KMS-11 (cell line): ENCODE data around the gene ADAM15.

ENCODE experiments used
- H2AFZ ChIP-seq: fragments of 200-600 bp; sonication (generic); 2 replicates; pipeline ENCODE4 v1.6.1; 2016; ENCODE audit warnings: antibody characterized with exemption, mixed run types, low read depth
- H3K27ac ChIP-seq: fragments of 200-600 bp; sonication (generic); 2 replicates; pipeline ENCODE4 v1.6.1; 2016; ENCODE audit warnings: mild to moderate bottlenecking, mixed run types
- H3K27me3 ChIP-seq: fragments of 200-600 bp; sonication (generic); 2 replicates; pipeline ENCODE4 v1.6.1; 2017; ENCODE audit warnings: mild to moderate bottlenecking, low read depth, mixed run types, moderate library complexity; ENCODE audit not compliant: insufficient read depth
- H3K36me3 ChIP-seq: fragments of 200-600 bp; sonication (generic); 2 replicates; pipeline ENCODE4 v1.6.1; 2017; ENCODE audit warnings: mild to moderate bottlenecking, mixed run types; ENCODE audit not compliant: insufficient read depth
- H3K4me1 ChIP-seq: fragments of 200-600 bp; sonication (generic); 2 replicates; pipeline ENCODE4 v1.6.1; 2016; ENCODE audit warnings: mild to moderate bottlenecking, low read depth, mixed run types; ENCODE audit not compliant: poor library complexity, severe bottlenecking
- H3K4me2 ChIP-seq: fragments of 200-600 bp; sonication (generic); 2 replicates; pipeline ENCODE4 v1.7.0; 2016; ENCODE audit warnings: mild to moderate bottlenecking, mixed run types
- H3K4me3 ChIP-seq: fragments of 200-600 bp; sonication (generic); IDR thresholded peaks from 2 replicates; pipeline ENCODE4 v1.6.1; 2017; ENCODE audit warnings: low read depth, low read length, mixed read lengths; ENCODE audit not compliant: insufficient read depth
- H3K79me2 ChIP-seq: fragments of 200-600 bp; sonication (generic); 2 replicates; pipeline ENCODE4 v1.6.1; 2016; ENCODE audit warnings: low read depth, mixed run types; ENCODE audit not compliant: insufficient read depth
- H3K9ac ChIP-seq: fragments of 200-600 bp; sonication (generic); 2 replicates; pipeline ENCODE4 v1.6.1; 2016; ENCODE audit warnings: mild to moderate bottlenecking, mixed run types
- H4K20me1 ChIP-seq: fragments of 200-600 bp; sonication (generic); 2 replicates; pipeline ENCODE4 v1.6.1; 2016; ENCODE audit warnings: mild to moderate bottlenecking, mixed run types; ENCODE audit not compliant: insufficient read depth
- TF ChIP-seq, protein P1 (sequence below): fragments of 200-600 bp; sonication (generic); conservative IDR thresholded peaks from 2 replicates; pipeline ENCODE4 v1.6.1; 2017; ENCODE audit warnings: low read depth, mild to moderate bottlenecking, antibody characterized with exemption, low read length, moderate library complexity, mixed read lengths

Gene ADAM15

DNA sequence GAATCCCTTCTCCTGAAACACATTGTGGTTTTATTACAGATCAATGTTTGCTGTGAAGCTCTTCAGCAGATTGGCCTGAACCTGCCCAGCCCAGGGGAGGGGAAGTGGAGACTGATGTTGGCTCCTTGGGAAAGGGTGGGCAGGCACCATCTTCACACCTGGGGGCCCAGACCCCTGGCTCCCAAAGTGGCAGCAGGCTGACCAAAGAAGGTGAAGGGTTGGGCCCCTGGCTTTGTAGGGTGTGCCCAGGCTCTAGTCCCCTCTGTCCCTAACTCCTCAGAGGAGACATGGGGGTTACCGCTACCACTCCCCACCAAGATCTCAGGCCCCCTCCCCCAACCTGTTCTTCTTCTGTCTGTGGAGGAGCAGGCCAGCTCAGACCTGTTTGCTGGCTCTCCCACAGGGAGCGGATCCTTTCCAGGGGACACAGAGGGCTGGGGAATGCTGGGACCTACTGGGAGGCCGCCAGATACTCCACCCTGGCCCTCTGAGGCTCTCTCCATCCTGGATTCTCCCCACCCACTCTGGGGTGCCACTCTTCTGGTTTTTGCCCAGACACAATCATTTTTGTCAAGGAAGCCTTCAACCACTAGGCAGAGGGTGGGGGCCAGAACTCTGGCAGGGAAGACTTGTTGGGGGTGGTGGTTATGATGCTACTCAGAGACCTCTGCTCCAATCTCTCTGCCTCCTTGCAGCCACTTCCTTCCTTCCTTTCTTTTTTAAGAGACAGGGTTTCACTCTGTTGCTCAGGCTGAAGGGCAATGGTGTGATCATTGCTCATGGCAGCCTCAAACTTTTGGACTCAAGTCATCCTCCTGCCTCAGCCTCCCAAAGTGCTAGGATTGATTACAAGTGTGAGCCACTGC lies 22.5 kb downstream of the ADAM15 start:
- no peaks in the 10 kb centered on the region for H4K20me1 ChIP-seq
- H3K36me3 ChIP-seq, result no peaks in the 10 kb centered on the region
- peaks cover 12% of the 10 kb centered on the region; the same call in 1 of the 2 replicates for H3K27me3 ChIP-seq
- H3K4me2 ChIP-seq, result no peak overlapping the region
- no peak overlapping the region for H3K27ac ChIP-seq
- TF ChIP-seq, protein P1, sequence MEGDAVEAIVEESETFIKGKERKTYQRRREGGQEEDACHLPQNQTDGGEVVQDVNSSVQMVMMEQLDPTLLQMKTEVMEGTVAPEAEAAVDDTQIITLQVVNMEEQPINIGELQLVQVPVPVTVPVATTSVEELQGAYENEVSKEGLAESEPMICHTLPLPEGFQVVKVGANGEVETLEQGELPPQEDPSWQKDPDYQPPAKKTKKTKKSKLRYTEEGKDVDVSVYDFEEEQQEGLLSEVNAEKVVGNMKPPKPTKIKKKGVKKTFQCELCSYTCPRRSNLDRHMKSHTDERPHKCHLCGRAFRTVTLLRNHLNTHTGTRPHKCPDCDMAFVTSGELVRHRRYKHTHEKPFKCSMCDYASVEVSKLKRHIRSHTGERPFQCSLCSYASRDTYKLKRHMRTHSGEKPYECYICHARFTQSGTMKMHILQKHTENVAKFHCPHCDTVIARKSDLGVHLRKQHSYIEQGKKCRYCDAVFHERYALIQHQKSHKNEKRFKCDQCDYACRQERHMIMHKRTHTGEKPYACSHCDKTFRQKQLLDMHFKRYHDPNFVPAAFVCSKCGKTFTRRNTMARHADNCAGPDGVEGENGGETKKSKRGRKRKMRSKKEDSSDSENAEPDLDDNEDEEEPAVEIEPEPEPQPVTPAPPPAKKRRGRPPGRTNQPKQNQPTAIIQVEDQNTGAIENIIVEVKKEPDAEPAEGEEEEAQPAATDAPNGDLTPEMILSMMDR, result no peak
- no peak overlapping the region for H3K4me3 ChIP-seq
- no peak overlapping the region for H2AFZ ChIP-seq
- H3K9ac ChIP-seq, result no peak overlapping the region
- peaks cover 28% of the 10 kb centered on the region for H3K4me1 ChIP-seq
- no peaks in the 10 kb centered on the region for H3K79me2 ChIP-seq

DNA sequence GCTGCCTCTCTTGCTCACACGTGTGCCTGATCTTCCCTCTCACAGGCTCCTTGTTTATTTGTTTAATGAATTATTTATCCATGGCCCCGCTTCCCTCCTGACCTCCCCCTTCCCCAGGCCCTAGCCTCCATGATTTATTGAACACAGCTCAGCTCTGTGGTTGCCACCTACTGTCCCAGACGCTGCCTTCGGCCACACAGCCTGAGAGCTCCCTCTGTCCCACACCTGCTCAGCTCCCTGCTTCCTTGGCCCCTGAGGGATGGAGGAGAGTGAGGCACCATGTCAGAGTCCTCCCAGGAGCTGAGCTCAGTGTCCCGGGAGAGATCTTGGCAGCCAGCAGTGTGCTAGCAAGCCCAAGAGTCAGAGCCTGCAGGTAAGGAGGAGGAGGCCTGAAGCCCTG lies 24.4 kb downstream of the ADAM15 start:
- Histone ChIP-seq H3K79me2 (no peaks in the 10 kb centered on the region), H4K20me1 (no peaks in the 10 kb centered on the region), H3K27me3 (peaks cover 32% of the 10 kb centered on the region), H3K27ac (no peak overlapping the region), H3K36me3 (no peaks in the 10 kb centered on the region), H3K4me1 (peaks cover 39% of the 10 kb centered on the region), H2AFZ (no peak overlapping the region), H3K4me2 (no peak overlapping the region), H3K9ac (no peak overlapping the region), H3K4me3 (no peak overlapping the region)
- TF ChIP-seq, protein P1, result no peak

DNA sequence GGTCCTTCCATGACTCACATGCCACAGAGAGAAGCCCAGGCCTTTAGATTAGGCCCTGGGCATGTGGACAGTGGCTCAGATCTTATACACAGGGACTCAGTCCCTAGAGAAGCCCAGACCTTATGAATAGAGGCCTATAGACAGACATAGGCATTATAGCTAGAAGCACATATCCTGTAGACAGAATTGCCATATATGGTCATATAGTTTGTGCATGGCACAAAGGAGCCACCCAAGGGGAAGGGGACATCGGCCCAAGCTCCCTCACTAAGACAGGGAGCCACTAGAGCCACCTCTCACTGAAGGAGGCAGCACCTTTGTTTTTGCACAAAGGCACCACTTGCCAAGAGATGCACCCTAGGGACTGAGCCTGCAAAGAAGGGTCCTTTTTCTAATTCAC lies 25.3 kb downstream of the ADAM15 start:
- Histone ChIP-seq H3K4me1 (peaks cover 48% of the 10 kb centered on the region), H3K27me3 (peaks cover 40% of the 10 kb centered on the region), H3K4me3 (no peak overlapping the region), H3K27ac (no peak overlapping the region), H3K79me2 (no peaks in the 10 kb centered on the region), H3K9ac (no peak overlapping the region), H2AFZ (no peak overlapping the region), H4K20me1 (no peaks in the 10 kb centered on the region), H3K4me2 (no peak overlapping the region), H3K36me3 (no peaks in the 10 kb centered on the region)
- TF ChIP-seq, protein P1, result no peak

DNA sequence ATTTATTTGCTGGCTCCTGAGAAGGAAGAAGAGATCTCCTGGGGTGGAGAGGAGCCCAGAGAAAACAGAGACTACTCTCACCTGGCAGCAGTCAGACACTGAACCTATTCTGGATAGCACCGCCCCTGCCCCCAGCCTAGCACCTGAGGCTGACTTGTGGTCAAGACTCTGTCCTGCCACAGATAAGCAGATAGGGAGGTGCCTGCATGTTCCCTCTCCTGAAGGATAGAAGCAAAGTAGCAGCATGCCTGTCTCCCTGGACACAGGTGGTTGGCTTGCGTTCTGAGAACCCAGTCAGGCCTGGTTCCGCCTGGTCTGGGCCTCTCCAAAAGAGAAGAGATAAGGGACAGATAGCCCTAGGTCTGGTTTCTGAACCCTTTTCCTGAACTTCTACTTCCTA lies 26.2 kb downstream of the ADAM15 start:
- H3K27me3 ChIP-seq, result peaks cover 50% of the 10 kb centered on the region
- TF ChIP-seq, protein P1, result no peak
- no peak overlapping the region for H3K9ac ChIP-seq
- H4K20me1 ChIP-seq, result no peaks in the 10 kb centered on the region
- peak overlapping the region; percentile 3; the same call in 1 of the 2 replicates for H3K4me2 ChIP-seq
- no peak overlapping the region for H2AFZ ChIP-seq
- peaks cover 57% of the 10 kb centered on the region for H3K4me1 ChIP-seq
- H3K79me2 ChIP-seq, result no peaks in the 10 kb centered on the region
- H3K36me3 ChIP-seq, result no peaks in the 10 kb centered on the region
- H3K4me3 ChIP-seq, result no peak overlapping the region
- H3K27ac ChIP-seq, result no peak overlapping the region
